SH-SY5Y (cell line): ENCODE results near the gene CBX6.

ENCODE experiments used
- GATA2 ChIP-seq: IDR thresholded peaks from 2 replicates; pipeline ENCODE4 v1.6.1; 2011; ENCODE audit warnings: mild to moderate bottlenecking, low read depth, low read length
- GATA3 ChIP-seq: IDR thresholded peaks from 2 replicates; pipeline ENCODE4 v1.6.1; 2011; ENCODE audit warnings: low read depth, mild to moderate bottlenecking, low read length, moderate library complexity

Gene CBX6

GRCh38 chr22:38829485-38829884 lies 42.5 kb downstream of the CBX6 start:
- TF ChIP-seq GATA3 (no peak), GATA2 (no peak)

- no peak for TF ChIP-seq GATA3
- no peak for TF ChIP-seq GATA2
These were observed 43.3 kb downstream of the CBX6 start for GRCh38 chr22:38828616-38829205.

GRCh38 chr22:38828191-38828590 lies 43.8 kb downstream of the CBX6 start:
- TF ChIP-seq GATA2 (no peak), GATA3 (no peak)

GRCh38 chr22:38827510-38827909 lies 44.5 kb downstream of the CBX6 start:
- no peak for TF ChIP-seq GATA3
- TF ChIP-seq GATA2: no peak

- no peak for TF ChIP-seq GATA3
- TF ChIP-seq GATA2: no peak
These were observed 45.2 kb downstream of the CBX6 start for GRCh38 chr22:38826801-38827200.

- TF ChIP-seq GATA2 (no peak), GATA3 (no peak)
These were observed 45.6 kb downstream of the CBX6 start for GRCh38 chr22:38826386-38826785.

GRCh38 chr22:38824585-38824984 lies 47.4 kb downstream of the CBX6 start:
- TF ChIP-seq GATA2: no peak
- TF ChIP-seq GATA3: no peak

- no peak for TF ChIP-seq GATA2
- TF ChIP-seq GATA3: no peak
These were observed 48.4 kb downstream of the CBX6 start for GRCh38 chr22:38823637-38824036.

GRCh38 chr22:38823076-38823475 lies 48.9 kb downstream of the CBX6 start:
- TF ChIP-seq GATA3 (no peak), GATA2 (no peak)

GRCh38 chr22:38820020-38820419 lies 52.0 kb downstream of the CBX6 start:
- no peak for TF ChIP-seq GATA2
- no peak for TF ChIP-seq GATA3

GRCh38 chr22:38819387-38819940 lies 52.6 kb downstream of the CBX6 start:
- TF ChIP-seq GATA3: no peak
- TF ChIP-seq GATA2: no peak

- TF ChIP-seq GATA3: no peak
These were observed 54.8 kb downstream of the CBX6 start for GRCh38 chr22:38817196-38817595.

GRCh38 chr22:38815842-38816241 lies 56.2 kb downstream of the CBX6 start:
- no peak for TF ChIP-seq GATA2
